Stimulated activated CD8-positive, alpha-beta memory T cell treated with anti-CD3 and anti-CD28 coated beads, Interleukin-7, amount 100 ng/mL, for 1 hour (primary cell): ENCODE measurements around the gene HACL1.
"Not testable (repeated sequence)": the region's sequence is repeated elsewhere in the genome, so short reads cannot be mapped to it uniquely, and the experiment has no call there.

Experiments used
- DNase-seq, 2 donors: peaks; one replicate each; pipeline ENCODE4 v3.0.0-alpha.2; 2020; ENCODE audit warnings: low read depth in 2 of 2

HACL1 gene

GRCh38 chr3:15630646-15631350, 29.4 kb upstream of the HACL1 start:
- DNase-seq = no peak

GRCh38 chr3:15629860-15630597, 28.7 kb upstream of the HACL1 start:
- peak in 1 of 2 donors; percentile 26 for DNase-seq

DNA sequence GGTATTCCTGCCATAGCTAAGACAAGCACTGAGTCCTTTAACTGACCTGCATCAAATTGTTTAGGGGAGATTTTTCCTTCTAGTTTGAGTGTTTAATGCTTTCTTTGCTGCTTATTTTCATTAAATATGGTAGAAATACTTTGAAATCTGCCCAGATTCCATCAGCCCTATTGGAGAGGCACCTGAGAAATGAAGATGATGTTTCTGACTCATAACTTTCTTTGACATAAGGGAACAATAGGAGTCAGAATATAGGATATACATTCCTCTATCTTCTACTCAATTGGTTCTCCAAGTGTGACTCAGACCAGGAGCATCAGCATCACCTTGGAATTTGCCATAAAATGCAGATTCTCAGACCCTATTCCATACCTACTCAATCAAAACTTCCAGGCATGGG, 27.6 kb upstream of the HACL1 start:
- no peak for DNase-seq

- no peak for DNase-seq
Measured at GRCh38 chr3:15623535-15624440, 22.4 kb upstream of the HACL1 start.

DNA sequence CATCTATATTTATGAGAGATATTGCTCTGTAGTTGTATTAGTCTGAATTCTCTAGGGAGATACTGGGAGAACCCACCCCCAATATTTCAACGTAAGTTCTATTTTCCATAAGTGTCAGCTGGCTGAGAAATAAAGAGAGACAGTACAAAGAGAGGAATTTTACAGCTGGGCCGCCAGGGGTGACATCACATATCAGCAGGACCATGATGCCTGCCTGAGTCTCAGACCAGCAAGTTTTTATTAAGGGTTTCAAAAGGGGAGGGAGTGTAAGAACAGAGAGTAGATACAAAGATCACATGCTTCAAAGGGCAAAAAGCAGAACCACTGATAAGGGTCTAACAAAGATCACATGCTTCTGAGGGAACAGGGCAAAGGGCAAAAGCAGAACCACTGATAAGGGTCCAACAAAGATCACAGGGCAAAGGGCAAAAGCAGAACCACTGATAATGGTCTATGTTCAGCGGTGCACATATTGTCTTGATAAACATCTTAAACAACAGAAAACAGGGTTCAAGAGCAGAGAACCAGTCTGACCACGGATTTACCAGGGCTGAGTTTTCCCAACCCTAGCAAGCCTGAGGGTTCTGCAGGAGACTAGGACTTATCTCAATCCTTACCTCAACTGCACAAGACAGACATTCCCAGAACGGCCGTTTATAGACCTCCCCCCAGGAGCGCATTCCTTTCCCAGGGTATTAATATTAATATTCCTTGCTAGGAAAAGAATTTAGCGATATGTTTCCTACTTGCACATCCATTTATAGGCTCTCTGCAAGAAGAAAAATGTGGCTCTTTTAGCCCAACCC, 18.5 kb upstream of the HACL1 start:
- not testable (repeated sequence) for DNase-seq

GRCh38 chr3:15616053-15616452, 14.7 kb upstream of the HACL1 start:
- DNase-seq = no peak

DNA sequence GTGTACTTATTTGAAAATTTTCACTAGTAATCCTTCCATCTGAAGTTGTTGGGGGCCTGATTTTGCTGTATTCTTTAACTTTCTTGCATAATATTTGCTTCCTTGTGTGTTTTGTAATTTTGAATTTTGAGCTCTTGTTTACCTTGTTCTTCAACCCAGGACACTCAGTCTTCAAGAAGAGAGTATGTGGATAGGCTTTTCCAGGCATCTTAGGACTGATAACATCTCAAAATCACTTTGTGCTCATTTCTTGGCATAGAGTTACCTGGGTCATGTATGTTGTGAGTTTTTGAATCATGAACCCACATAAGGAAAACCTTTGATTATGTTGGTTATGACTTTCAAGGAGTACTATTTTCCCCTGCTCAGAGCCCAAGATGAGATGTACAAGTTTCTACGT, 13.6 kb upstream of the HACL1 start:
- DNase-seq = no peak

GRCh38 chr3:15612001-15612400, 10.6 kb upstream of the HACL1 start:
- no peak for DNase-seq

DNA sequence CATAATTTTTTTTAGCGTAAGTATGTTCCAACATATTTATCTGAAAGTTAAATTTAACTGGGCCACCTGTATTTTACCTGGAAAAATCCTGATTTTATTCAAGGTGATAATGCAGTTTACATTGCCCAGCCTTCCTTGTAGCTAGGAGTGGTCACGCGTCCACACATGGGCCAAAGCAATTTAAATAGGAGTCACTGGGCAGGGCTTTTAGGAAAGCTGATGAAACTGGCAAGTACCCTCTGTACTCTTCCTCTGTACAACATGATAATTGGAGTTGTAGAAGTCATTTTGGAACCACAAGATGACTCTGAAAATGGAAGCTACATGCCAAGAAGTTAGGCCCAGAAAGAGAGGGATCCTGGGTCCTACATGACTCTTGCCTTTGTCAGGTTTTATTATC, 9.6 kb upstream of the HACL1 start:
- DNase-seq = no peak

DNA sequence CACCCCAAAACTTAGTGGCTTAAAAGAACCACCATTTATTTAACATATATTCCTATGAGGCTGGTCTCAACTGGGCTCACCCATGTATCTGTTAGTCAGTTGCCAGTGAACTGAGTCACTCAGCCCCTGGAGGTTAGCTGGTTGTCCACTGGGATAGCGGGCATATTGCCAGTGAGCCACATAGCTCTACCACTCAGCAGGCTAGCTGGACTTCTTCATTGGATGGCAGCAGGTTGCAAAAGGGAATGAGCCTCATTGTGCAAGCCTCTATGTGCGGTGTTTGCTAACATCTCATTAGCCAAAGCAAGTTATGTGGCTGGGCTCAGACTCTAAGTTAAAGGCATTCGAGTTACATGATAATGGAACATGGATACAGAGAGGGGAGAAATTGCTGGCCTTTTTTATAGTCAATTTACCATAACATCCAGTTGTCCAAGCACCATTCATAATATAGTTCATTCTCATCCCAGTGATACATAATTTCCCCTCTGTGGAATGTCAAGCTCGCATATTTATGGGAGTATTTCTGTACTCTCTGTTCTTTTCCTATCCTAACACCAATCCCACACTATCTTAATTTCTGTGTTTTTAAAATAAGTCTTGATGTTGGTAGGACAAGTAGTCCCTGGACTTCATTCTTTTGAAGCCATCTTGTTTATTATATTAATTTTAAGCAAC, 8.9 kb upstream of the HACL1 start:
- DNase-seq = no peak

DNA sequence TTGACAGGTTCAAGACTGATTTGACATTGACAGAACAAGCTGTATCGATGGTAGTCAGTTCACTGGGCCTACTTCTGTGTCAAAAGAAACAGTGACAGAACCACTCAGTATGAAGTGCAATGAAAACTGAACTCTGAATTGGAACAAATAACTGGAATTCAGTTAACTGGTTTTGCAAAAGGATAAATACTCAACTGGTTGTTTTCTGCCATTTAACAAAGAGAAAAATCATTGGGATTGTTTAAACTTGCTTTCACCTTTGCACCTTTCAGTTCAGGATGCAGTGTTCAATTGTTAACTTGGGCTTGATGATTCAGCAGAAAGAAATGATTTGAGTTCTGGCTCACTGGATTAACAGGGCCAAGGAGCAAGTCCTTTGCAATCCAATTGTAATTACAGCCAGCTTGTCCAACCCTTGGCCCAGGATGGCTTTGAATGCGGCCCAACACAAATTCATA, 5.1 kb upstream of the HACL1 start:
- no peak for DNase-seq

GRCh38 chr3:15604584-15604983, 3.2 kb upstream of the HACL1 start:
- not testable (repeated sequence) for DNase-seq

DNA sequence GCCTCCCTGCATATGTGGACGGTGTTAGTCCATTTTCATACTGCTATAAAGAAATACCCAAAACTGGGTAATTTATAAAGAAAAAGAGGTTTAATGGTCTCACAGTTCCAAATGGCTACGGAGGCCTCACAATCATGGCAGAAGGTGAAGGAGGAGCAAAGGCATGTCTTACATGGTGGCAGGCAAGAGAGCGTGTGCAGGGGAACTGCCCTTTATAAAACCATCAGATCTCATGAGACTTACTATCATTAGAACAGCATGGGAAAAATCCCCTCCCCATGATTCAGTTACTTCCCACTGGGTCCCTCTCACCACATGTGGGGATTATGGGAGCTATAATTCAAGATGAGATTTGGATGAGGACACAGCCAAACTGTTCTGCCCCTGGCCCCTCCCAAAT, 1.4 kb upstream of the HACL1 start:
- not testable (repeated sequence) for DNase-seq

DNA sequence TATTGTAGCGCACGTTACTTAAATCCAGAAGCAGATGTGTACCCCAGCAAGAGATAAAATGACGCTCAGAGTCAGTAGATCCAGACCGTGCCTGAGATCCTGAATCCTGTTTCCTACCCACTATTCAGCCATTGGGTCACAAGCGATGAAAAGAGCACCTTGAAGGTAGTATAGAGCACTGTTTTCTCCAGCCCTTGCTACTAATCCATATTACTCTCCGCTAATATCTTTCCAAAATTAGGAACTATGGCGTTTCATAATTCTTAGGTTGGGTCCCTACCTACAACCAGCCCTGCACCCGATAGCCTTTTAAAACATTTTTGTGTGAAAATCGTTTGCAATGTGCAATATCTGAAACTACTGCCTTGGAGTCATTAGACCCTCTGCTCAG, 772 bp upstream of the HACL1 start:
- no peak for DNase-seq

- no peak for DNase-seq
Measured at GRCh38 chr3:15601046-15601398, 347 bp downstream of the HACL1 start.

GRCh38 chr3:15595955-15596354, 5.4 kb downstream of the HACL1 start:
- DNase-seq = no peak

DNA sequence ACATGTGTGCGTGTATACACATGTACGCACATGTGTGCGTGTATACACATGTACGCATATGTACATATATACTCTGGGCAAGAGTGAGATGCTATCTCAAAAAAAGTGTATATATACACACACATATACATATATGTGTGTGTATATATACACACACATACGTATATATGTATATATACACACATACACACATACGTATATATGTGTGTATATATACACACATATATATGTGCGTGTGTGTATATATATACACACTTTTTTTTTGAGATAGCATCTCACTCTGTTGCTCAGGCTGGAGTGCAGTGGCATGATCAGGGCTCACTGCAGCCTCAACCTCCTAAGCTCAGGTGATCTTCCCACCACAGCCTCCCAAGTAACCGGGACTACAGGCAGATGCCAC, 8.4 kb downstream of the HACL1 start:
- DNase-seq = no peak

- DNase-seq = no peak
Measured at GRCh38 chr3:15591928-15592327, 9.4 kb downstream of the HACL1 start.

DNA sequence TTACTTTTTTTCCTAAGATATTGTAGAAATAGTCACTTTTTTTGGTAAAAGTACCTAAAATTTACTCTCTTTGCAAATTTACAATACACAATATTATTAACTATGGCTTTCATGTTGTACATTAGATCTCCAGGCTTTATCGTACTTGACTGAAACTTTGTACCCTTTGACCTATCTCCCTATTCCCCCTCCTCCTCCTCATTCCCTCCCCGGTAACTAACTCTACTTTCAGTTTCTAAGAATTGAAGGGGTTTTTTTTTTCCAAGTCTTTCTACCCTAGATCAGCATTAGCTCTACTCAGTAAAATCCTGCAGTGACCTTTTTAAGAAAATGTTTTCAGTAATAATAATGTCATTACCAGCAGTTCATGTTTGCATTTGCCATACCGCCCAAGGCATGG, 10.1 kb downstream of the HACL1 start:
- DNase-seq = no peak

DNA sequence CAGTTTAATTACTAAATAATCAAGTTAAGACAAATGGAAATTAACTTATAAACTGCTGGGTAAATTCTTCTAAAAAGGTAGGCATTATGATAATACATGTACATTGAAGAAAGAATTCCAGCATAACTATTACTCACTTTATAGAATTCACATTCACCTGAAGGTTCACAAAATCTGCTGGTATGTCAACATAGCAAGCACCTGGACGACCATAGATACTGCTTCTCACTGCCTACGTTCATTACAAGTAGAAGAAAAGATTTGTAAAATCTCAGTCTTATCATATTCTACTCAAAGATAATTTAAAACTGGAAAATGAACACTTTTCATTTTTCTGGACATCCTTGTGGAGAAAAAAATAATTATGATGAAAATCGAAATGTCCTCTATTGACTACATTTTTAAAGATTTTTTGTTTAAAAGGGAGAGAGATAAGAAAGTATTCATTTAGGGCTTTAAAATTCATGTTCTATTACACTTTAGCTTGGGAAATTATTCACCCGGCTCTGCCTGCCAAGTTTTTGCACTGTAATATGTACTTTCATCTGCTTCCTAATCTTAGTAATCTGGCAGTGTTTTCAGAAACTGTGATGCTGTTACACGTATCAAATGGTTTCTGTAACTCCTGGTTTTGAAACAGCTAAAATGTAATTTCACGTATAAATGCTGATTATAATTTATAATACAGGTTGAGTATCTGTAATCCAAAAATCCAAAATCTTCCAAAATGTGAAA, 16.1 kb downstream of the HACL1 start:
- DNase-seq = no peak
